ENCODE data around the gene GLIPR1L1. TPM values are rescaled to one million over a fixed set of nuclear protein-coding genes. Genes with fewer than 3 reads are reported as not detected.

GLIPR1L1 gene
- total RNA-seq, 1 experiment from 2014 or later = not detected

- ATAC-seq = peak; percentile 59
- TF ChIP-seq RORB (CRISPR knock-in tag; IDR thresholded peaks at IDR 0.05) (no peak), TEAD1 (CRISPR knock-in tag; IDR thresholded peaks at IDR 0.05) (no peak), TCF7 (CRISPR knock-in tag; IDR thresholded peaks at IDR 0.05; ENCODE audit: low read depth) (no peak), ARID4B (CRISPR knock-in tag; IDR thresholded peaks at IDR 0.05; ENCODE audit: borderline replicate concordance) (no peak), ZBTB21 (CRISPR knock-in tag; IDR thresholded peaks at IDR 0.05; ENCODE audit: borderline replicate concordance) (no peak), CBFB (CRISPR knock-in tag; IDR thresholded peaks at IDR 0.05; ENCODE audit: low read depth) (no peak), ZNF425 (CRISPR knock-in tag; conservative IDR thresholded peaks at IDR 0.05) (no peak), OVOL2 (CRISPR knock-in tag; IDR thresholded peaks at IDR 0.05; ENCODE audit: borderline replicate concordance) (no peak), EMX1 (CRISPR knock-in tag; IDR thresholded peaks at IDR 0.05) (no peak), SP1 (CRISPR knock-in tag; conservative IDR thresholded peaks at IDR 0.05) (no peak)
- no peaks in the 10 kb centered on the region for H3K36me3 Mint-ChIP-seq
- H3K27me3 Mint-ChIP-seq (ENCODE audit: low read depth) = peaks cover 24% of the 10 kb centered on the region
- DNase-seq (ENCODE audit: low spot score) = no peak
- no peaks in the 10 kb centered on the region for H3K9me3 Mint-ChIP-seq
- H3K27ac Mint-ChIP-seq = 0 out of 2 replicates have a peak overlapping the region, but pooled peaks have one; percentile 11
- CTCF ChIA-PET = no interaction called here
- peak overlapping the region; percentile 52; the same call in 1 of the 2 replicates for H3K4me3 Mint-ChIP-seq
- POLR2A ChIA-PET = no interaction called here
- H3K4me1 Mint-ChIP-seq = peaks cover 14% of the 10 kb centered on the region
Measured at GRCh38 chr12:75294336-75294735, 40.1 kb upstream of the GLIPR1L1 start.

GRCh38 chr12:75294797-75295196, 39.7 kb upstream of the GLIPR1L1 start:
- Mint-ChIP-seq H3K4me1 (peaks cover 14% of the 10 kb centered on the region), H3K27me3 (ENCODE audit: low read depth) (peaks cover 24% of the 10 kb centered on the region), H3K27ac (peak overlapping the region; percentile 11; the same call in 1 of the 2 replicates), H3K4me3 (peak overlapping the region; percentile 52), H3K9me3 (no peaks in the 10 kb centered on the region), H3K36me3 (no peaks in the 10 kb centered on the region)
- TF ChIP-seq ZNF121 (CRISPR knock-in tag; IDR thresholded peaks at IDR 0.05) (no peak), FOXP4 (CRISPR knock-in tag; IDR thresholded peaks at IDR 0.05) (0 out of 2 replicates have a peak, but pooled peaks have one; percentile 40), ATF6 (CRISPR knock-in tag; IDR thresholded peaks at IDR 0.05) (no peak), ATF1 (CRISPR knock-in tag; IDR thresholded peaks at IDR 0.05) (no peak)
- DNase-seq (ENCODE audit: low spot score) (no peak), ATAC-seq (peak; percentile 74)
- POLR2A ChIA-PET = no interaction called here
- CTCF ChIA-PET = no interaction called here
